SJCRH30 (cell line): ENCODE measurements around the gene ODAPH. TPM values are rescaled to one million over a fixed set of nuclear protein-coding genes. Genes with fewer than 3 reads are reported as not detected.
A peak's percentile ranks its signal among the peaks of the same experiment; 100 is the strongest.

Source experiments
- DNase-seq, 2 experiments: peaks; one replicate each; pipeline ENCODE4 v3.0.0-alpha.2; 2015 to 2020
- H3K27ac ChIP-seq: fragments of 250-450 bp; sonication (Bioruptor Pico); 2 replicates; pipeline ENCODE4 v1.5.1; 2020; ENCODE audit warnings: mild to moderate bottlenecking, moderate library complexity
- H3K27me3 ChIP-seq: fragments of 250-450 bp; sonication (Bioruptor Pico); 2 replicates; pipeline ENCODE4 v1.5.1; 2020; ENCODE audit warnings: mild to moderate bottlenecking, moderate library complexity
- H3K36me3 ChIP-seq: fragments of 250-450 bp; sonication (Bioruptor Pico); 2 replicates; pipeline ENCODE4 v1.5.1; 2020; ENCODE audit warnings: mild to moderate bottlenecking, moderate library complexity
- H3K4me1 ChIP-seq: fragments of 250-450 bp; sonication (Bioruptor Pico); 2 replicates; pipeline ENCODE4 v1.5.1; 2020; ENCODE audit warnings: mild to moderate bottlenecking, moderate library complexity
- H3K4me3 ChIP-seq: fragments of 250-450 bp; sonication (Bioruptor Pico); 2 replicates; pipeline ENCODE4 v1.5.1; 2020; ENCODE audit warnings: mild to moderate bottlenecking, moderate library complexity
- H3K9me3 ChIP-seq: fragments of 250-450 bp; sonication (Bioruptor Pico); replicated peaks from 2 replicates; pipeline ENCODE4 v1.5.1; 2020; ENCODE audit warnings: mild to moderate bottlenecking, moderate library complexity
- total RNA-seq: library from RNA; depleted of rRNA; stranded (reverse); fragments of >200 nt; shearing (Covaris generic); gene quantifications from 2 replicates; pipeline ENCODE4 v1.2.3, GENCODE V29; 2014; rRNA removed

The ODAPH gene
- total RNA-seq, 1 experiment from 2014 or later, result 0.08 TPM

- DNase-seq, result no peak
- H3K27ac ChIP-seq, result no peak overlapping the region
- H3K9me3 ChIP-seq, result no peaks in the 10 kb centered on the region
- H3K4me1 ChIP-seq, result peaks cover under 1% of the 10 kb centered on the region; the same call in 1 of the 2 replicates
- no peaks in the 10 kb centered on the region for H3K27me3 ChIP-seq
- H3K4me3 ChIP-seq, result no peak overlapping the region
- no peaks in the 10 kb centered on the region for H3K36me3 ChIP-seq
Observed at GRCh38 chr4:75565481-75565880, 9.6 kb downstream of the ODAPH start.

- H3K4me3 ChIP-seq, result no peak overlapping the region
- no peak for DNase-seq
- H3K4me1 ChIP-seq, result no peaks in the 10 kb centered on the region
- H3K27ac ChIP-seq, result no peak overlapping the region
- H3K27me3 ChIP-seq, result no peaks in the 10 kb centered on the region
- no peaks in the 10 kb centered on the region for H3K9me3 ChIP-seq
- H3K36me3 ChIP-seq, result no peaks in the 10 kb centered on the region
Observed at GRCh38 chr4:75566911-75567310, 11.0 kb downstream of the ODAPH start.

- H3K27ac ChIP-seq, result no peak overlapping the region
- no peaks in the 10 kb centered on the region for H3K36me3 ChIP-seq
- H3K9me3 ChIP-seq, result no peaks in the 10 kb centered on the region
- no peaks in the 10 kb centered on the region for H3K27me3 ChIP-seq
- no peak for DNase-seq
- no peaks in the 10 kb centered on the region for H3K4me1 ChIP-seq
- no peak overlapping the region for H3K4me3 ChIP-seq
Observed at GRCh38 chr4:75567725-75568124, 11.9 kb downstream of the ODAPH start.

DNA sequence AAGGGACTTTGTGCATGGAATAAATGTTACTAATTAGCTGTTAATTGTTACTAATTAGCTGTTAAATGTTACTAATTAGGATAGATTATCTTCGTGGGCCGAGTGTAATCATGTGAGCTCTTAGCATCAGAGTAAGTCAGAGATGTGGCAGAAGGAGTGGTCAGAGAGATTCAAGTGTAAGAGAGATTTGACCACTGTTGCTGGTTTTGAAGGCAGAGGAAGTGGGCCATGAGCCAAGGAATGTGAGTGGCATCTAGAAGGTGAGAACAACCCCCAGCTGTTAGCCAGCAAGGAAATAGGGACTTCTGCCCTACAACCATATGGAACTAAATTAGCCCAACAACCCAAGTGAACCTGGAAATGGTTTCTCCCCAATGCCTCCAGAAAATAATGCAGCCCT is 28.2 kb downstream of the ODAPH start:
- Histone ChIP-seq H3K27me3 (no peaks in the 10 kb centered on the region), H3K4me1 (no peaks in the 10 kb centered on the region), H3K4me3 (no peak overlapping the region), H3K9me3 (0 out of 2 replicates have a peak, but pooled peaks cover 5% of the 10 kb centered on the region), H3K27ac (no peak overlapping the region), H3K36me3 (no peaks in the 10 kb centered on the region)
- peak; percentile 41 to 52 for DNase-seq

DNA sequence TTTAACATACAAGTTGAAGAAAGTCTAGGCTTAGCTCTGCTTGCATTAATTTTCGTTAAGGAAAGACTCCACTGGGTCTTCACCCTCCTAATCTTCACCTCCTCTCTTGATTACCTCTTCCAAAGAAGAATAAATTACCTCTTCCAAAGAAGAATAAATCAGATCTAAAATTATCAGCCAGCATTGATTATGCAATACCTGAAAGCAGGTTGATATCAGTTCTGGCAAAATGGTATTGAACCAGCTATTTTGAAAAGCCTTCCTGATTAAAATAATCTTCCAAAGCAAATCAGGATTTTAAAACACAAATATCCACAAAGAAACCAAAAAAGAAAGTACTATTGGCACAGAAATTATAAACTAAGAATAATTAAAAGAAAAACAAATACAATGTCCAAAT is 37.5 kb downstream of the ODAPH start:
- Histone ChIP-seq H3K27me3 (no peaks in the 10 kb centered on the region), H3K4me1 (no peaks in the 10 kb centered on the region), H3K4me3 (no peak overlapping the region), H3K9me3 (no peaks in the 10 kb centered on the region), H3K27ac (no peak overlapping the region), H3K36me3 (no peaks in the 10 kb centered on the region)
- DNase-seq, result no peak

DNA sequence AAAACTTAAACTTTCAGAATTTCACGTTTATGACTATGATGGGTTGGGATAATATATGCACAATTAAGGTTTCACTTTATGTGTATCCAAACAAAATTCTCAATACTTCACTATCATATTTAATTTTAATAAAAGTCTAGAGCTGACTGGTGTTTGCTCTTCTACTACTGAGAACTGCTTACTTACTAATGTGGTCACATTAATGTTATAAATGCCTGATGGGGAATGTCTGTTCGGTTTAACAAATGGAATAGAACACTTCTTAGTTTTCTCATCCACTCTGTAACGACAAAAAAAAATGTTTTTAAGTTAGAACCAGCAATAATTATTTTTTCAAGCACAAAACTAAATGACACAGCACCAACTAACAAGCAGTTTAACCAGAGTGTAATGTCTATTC is 40.2 kb downstream of the ODAPH start:
- no peak overlapping the region for H3K4me3 ChIP-seq
- no peak overlapping the region for H3K27ac ChIP-seq
- no peaks in the 10 kb centered on the region for H3K4me1 ChIP-seq
- H3K9me3 ChIP-seq, result no peaks in the 10 kb centered on the region
- H3K27me3 ChIP-seq, result no peaks in the 10 kb centered on the region
- 0 out of 2 replicates have a peak, but pooled peaks cover 4% of the 10 kb centered on the region for H3K36me3 ChIP-seq
- DNase-seq, result no peak

GRCh38 chr4:75598390-75598789 is 42.5 kb downstream of the ODAPH start:
- no peak overlapping the region for H3K4me3 ChIP-seq
- 0 out of 2 replicates have a peak, but pooled peaks cover 4% of the 10 kb centered on the region for H3K36me3 ChIP-seq
- H3K27ac ChIP-seq, result no peak overlapping the region
- H3K9me3 ChIP-seq, result no peaks in the 10 kb centered on the region
- H3K27me3 ChIP-seq, result no peaks in the 10 kb centered on the region
- no peaks in the 10 kb centered on the region for H3K4me1 ChIP-seq
- DNase-seq, result no peak

DNA sequence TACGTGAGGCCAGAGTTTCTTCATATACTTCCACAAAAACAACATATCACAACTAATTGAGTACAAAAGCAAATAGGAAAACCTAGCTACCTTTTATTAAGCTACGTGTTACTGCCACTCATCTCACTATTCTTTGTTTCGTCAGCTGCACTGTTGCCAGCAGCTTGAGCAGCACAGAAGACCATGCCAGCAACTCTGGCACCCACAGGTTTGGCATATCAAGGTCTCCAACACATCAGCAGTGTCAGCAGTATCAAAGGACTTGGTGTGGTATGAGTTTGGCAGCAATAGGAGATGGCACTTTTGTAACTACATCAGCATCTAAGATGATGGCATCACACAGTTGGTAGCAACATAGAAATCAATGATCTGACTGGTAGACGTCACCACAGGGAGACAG is 43.8 kb downstream of the ODAPH start:
- no peaks in the 10 kb centered on the region for H3K4me1 ChIP-seq
- DNase-seq, result no peak
- H3K4me3 ChIP-seq, result no peak overlapping the region
- H3K27me3 ChIP-seq, result no peaks in the 10 kb centered on the region
- H3K36me3 ChIP-seq, result 0 out of 2 replicates have a peak, but pooled peaks cover 4% of the 10 kb centered on the region
- no peaks in the 10 kb centered on the region for H3K9me3 ChIP-seq
- H3K27ac ChIP-seq, result no peak overlapping the region

GRCh38 chr4:75605928-75606327 is 50.1 kb downstream of the ODAPH start:
- no peak for DNase-seq
- Histone ChIP-seq H3K4me1 (no peaks in the 10 kb centered on the region), H3K9me3 (no peaks in the 10 kb centered on the region), H3K27me3 (no peaks in the 10 kb centered on the region), H3K4me3 (no peak overlapping the region), H3K27ac (no peak overlapping the region), H3K36me3 (no peaks in the 10 kb centered on the region)

- no peaks in the 10 kb centered on the region for H3K4me1 ChIP-seq
- H3K36me3 ChIP-seq, result no peaks in the 10 kb centered on the region
- H3K27me3 ChIP-seq, result no peaks in the 10 kb centered on the region
- no peak overlapping the region for H3K27ac ChIP-seq
- H3K9me3 ChIP-seq, result no peaks in the 10 kb centered on the region
- no peak overlapping the region for H3K4me3 ChIP-seq
- no peak for DNase-seq
Observed at GRCh38 chr4:75612306-75612705, 56.4 kb downstream of the ODAPH start.

Other genes starting within 250 kb of the ODAPH start
- 69.7 and 71.5 TPM in 2 replicates for gene RCHY1, start 41.7 kb upstream of the ODAPH start, total RNA-seq
- 20.3 and 22.1 TPM in 2 replicates for gene THAP6, start 41.6 kb upstream of the ODAPH start, total RNA-seq
- gene CDKL2, start 74.5 kb downstream of the ODAPH start, total RNA-seq, result 0.04 TPM in 1 of 2 replicates, not detected in the other
- 284 and 301 TPM in 2 replicates for gene G3BP2, start 117.3 kb downstream of the ODAPH start, total RNA-seq
- 91.0 and 94.9 TPM in 2 replicates for gene USO1, start 168.5 kb downstream of the ODAPH start, total RNA-seq